ENCODE measurements around the gene VWA2. TPM values are rescaled to one million over a fixed set of nuclear protein-coding genes. Genes with fewer than 3 reads are reported as not detected.

Gene VWA2
- total and polyA plus RNA-seq, 2 donors (not counting 3 experiments of a cell fraction or from before 2014, with no cell fraction given) = not detected

DNA sequence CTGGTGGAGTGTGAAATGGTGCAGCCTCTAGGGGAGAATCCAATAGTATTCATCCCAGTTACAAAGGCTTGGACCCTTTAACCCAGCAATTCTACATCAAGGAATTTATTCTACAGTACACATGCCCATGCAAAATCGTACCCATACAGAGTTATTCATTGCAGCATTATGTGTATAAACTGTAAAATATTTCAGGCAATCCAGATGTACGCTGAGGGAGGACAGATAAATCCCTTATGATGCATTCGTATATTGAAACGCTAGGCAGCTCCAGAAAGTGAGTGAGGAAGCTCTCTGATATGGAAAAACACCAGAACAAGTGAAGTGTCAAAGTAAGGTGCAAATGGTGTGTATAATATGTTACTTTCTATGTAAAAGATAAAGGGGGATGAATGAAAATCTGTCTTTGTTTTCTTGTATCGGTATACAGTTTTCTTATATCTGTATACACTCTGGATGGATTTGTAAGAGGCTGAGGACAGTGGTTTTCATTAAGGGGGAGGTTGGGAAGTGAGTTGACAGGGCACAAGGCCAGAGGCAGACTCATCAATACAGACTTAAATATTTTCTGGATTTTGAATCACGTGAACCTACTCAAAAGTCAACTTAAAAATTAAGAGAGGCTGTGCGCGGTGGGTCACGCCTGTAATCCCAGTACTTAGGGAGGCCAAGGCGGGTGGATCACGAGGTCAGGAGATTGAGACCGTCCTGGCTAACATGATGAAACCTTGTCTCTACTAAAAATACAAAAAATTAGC, 17.1 kb downstream of the VWA2 start:
- FAIRE-seq = no peak
- ChIA-PET POLR2A (no interaction called here), CTCF (no interaction called here)
- Histone ChIP-seq H3K79me2 (ENCODE audit: control insufficient read depth, insufficient read depth, low read length) (no peaks in the 10 kb centered on the region), H3K9ac (replicated peaks; ENCODE audit: extremely low read depth, insufficient read depth, low read length) (no peak overlapping the region), H3K27ac (ENCODE audit: insufficient read depth, low read depth, low read length) (no peak overlapping the region), H4K20me1 (replicated peaks; ENCODE audit: control insufficient read depth, extremely low read depth, insufficient read depth, low read length) (no peaks in the 10 kb centered on the region), H3K4me1 (ENCODE audit: control insufficient read depth, extremely low read depth, insufficient read depth, low read length) (no peaks in the 10 kb centered on the region), H3K4me2 (ENCODE audit: insufficient read depth, low read length) (no peak overlapping the region), H3K36me3 (ENCODE audit: control insufficient read depth in 2 of 2, extremely low read depth in 1 of 2, insufficient read depth in 2 of 2, low read length in 2 of 2) (no peaks in the 10 kb centered on the region), H3K27me3 (ENCODE audit: control insufficient read depth in 2 of 2, insufficient read depth in 2 of 2, low read length in 2 of 2) (no peaks in the 10 kb centered on the region), H2AFZ (ENCODE audit: low read depth, low read length) (no peak overlapping the region), H3K4me3 (replicated peaks in 1 of 3; ENCODE audit: insufficient read depth in 1 of 3, low read depth in 1 of 3, low read length in 3 of 3) (no peak overlapping the region), H3K9me3 (replicated peaks; ENCODE audit: control insufficient read depth, insufficient read depth, low read length) (no peaks in the 10 kb centered on the region), H3K9me1 (replicated peaks; ENCODE audit: control insufficient read depth, extremely low read depth, insufficient read depth, low read length) (no peaks in the 10 kb centered on the region)
- TF ChIP-seq POLR2A (IDR thresholded peaks at IDR 0.05; ENCODE audit: low read depth, low read length) = no peak
- TF ChIP-seq, protein P1, sequence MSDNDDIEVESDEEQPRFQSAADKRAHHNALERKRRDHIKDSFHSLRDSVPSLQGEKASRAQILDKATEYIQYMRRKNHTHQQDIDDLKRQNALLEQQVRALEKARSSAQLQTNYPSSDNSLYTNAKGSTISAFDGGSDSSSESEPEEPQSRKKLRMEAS (IDR thresholded peaks at IDR 0.05; ENCODE audit: insufficient read depth, insufficient read length) = no peak
- no peak for TF ChIP-seq JUN (IDR thresholded peaks at IDR 0.05; ENCODE audit: borderline replicate concordance, insufficient read depth, insufficient read length, low read depth)
- TF ChIP-seq, protein P2, sequence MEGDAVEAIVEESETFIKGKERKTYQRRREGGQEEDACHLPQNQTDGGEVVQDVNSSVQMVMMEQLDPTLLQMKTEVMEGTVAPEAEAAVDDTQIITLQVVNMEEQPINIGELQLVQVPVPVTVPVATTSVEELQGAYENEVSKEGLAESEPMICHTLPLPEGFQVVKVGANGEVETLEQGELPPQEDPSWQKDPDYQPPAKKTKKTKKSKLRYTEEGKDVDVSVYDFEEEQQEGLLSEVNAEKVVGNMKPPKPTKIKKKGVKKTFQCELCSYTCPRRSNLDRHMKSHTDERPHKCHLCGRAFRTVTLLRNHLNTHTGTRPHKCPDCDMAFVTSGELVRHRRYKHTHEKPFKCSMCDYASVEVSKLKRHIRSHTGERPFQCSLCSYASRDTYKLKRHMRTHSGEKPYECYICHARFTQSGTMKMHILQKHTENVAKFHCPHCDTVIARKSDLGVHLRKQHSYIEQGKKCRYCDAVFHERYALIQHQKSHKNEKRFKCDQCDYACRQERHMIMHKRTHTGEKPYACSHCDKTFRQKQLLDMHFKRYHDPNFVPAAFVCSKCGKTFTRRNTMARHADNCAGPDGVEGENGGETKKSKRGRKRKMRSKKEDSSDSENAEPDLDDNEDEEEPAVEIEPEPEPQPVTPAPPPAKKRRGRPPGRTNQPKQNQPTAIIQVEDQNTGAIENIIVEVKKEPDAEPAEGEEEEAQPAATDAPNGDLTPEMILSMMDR (IDR thresholded peaks at IDR 0.05; ENCODE audit: extremely low read depth in 1 of 2, insufficient read depth in 1 of 2, low read depth in 1 of 2, low read length in 2 of 2) = no peak
- no peak for TF ChIP-seq FOS (IDR thresholded peaks at IDR 0.05; ENCODE audit: borderline replicate concordance, insufficient read depth, low read length)
- no peak for TF ChIP-seq GATA2 (IDR thresholded peaks at IDR 0.05; ENCODE audit: insufficient read depth, insufficient read length, low read depth, low read length)
- dilution Hi-C loops (cut with MboI; ENCODE audit: extremely low pct_ligation_motif_present, low sequenced_read_pairs) (no loop called here), intact Hi-C loops (cut with micrococcal nuclease) (no loop called here)
- BruUV-seq (replicated peaks) = no TSS peak
- no peak for DNase-seq (ENCODE audit: low read depth, low spot score)
